Right lobe of liver (tissue), 4 donors: ENCODE data around the gene PPP6R3.

Experiments
- POLR2A ChIP-seq: fragments of 450-650 bp; IDR thresholded peaks from one replicate; pipeline ENCODE4 v1.6.1; 2017; ENCODE audit warnings: antibody characterized with exemption, mild to moderate bottlenecking
- TF ChIP-seq, protein P1 (sequence below), 4 donors: fragments of 200-600 bp in 3 of 4; fragments of 450-650 bp in 1 of 4; IDR thresholded peaks; one replicate each; pipeline versions ENCODE4 v1.5.1 to v1.8.0; 2016 to 2022; ENCODE audit warnings: antibody characterized with exemption in 4 of 4, mild to moderate bottlenecking in 2 of 4
- donor health status: DM: no; HTN: no; CAD: no.
- donor health status: DM: no; HTN: no; CAD: no.
- donor health status: DM: no; HTN: yes; CAD: no.

GRCh38 chr11:68598816-68599653 lies 138.5 kb downstream of the PPP6R3 start:
- TF ChIP-seq POLR2A: no peak
- TF ChIP-seq, protein P1, sequence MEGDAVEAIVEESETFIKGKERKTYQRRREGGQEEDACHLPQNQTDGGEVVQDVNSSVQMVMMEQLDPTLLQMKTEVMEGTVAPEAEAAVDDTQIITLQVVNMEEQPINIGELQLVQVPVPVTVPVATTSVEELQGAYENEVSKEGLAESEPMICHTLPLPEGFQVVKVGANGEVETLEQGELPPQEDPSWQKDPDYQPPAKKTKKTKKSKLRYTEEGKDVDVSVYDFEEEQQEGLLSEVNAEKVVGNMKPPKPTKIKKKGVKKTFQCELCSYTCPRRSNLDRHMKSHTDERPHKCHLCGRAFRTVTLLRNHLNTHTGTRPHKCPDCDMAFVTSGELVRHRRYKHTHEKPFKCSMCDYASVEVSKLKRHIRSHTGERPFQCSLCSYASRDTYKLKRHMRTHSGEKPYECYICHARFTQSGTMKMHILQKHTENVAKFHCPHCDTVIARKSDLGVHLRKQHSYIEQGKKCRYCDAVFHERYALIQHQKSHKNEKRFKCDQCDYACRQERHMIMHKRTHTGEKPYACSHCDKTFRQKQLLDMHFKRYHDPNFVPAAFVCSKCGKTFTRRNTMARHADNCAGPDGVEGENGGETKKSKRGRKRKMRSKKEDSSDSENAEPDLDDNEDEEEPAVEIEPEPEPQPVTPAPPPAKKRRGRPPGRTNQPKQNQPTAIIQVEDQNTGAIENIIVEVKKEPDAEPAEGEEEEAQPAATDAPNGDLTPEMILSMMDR (IDR thresholded peaks at IDR 0.05): no peak
